Rectal smooth muscle tissue (tissue), 1 donor: ENCODE data around the gene COLQ.

Source experiments
- H3K27ac ChIP-seq: one replicate; pipeline ENCODE4 v1.7.0; 2013; ENCODE audit warnings: low read depth, low read length, inconsistent platforms
- H3K27me3 ChIP-seq: one replicate; pipeline ENCODE4 v1.7.0; 2013; ENCODE audit warnings: low read length; ENCODE audit not compliant: control insufficient read depth, insufficient read depth
- H3K36me3 ChIP-seq: one replicate; pipeline ENCODE4 v1.7.0; 2013; ENCODE audit warnings: low read length; ENCODE audit not compliant: control insufficient read depth, insufficient read depth
- H3K4me1 ChIP-seq: one replicate; pipeline ENCODE4 v1.7.0; 2013; ENCODE audit warnings: low read length; ENCODE audit not compliant: control insufficient read depth, insufficient read depth
- H3K4me3 ChIP-seq: one replicate; pipeline ENCODE4 v1.7.0; 2013; ENCODE audit warnings: low read length
- H3K9ac ChIP-seq: one replicate; pipeline ENCODE4 v1.7.0; 2013; ENCODE audit warnings: low read length

COLQ gene

DNA sequence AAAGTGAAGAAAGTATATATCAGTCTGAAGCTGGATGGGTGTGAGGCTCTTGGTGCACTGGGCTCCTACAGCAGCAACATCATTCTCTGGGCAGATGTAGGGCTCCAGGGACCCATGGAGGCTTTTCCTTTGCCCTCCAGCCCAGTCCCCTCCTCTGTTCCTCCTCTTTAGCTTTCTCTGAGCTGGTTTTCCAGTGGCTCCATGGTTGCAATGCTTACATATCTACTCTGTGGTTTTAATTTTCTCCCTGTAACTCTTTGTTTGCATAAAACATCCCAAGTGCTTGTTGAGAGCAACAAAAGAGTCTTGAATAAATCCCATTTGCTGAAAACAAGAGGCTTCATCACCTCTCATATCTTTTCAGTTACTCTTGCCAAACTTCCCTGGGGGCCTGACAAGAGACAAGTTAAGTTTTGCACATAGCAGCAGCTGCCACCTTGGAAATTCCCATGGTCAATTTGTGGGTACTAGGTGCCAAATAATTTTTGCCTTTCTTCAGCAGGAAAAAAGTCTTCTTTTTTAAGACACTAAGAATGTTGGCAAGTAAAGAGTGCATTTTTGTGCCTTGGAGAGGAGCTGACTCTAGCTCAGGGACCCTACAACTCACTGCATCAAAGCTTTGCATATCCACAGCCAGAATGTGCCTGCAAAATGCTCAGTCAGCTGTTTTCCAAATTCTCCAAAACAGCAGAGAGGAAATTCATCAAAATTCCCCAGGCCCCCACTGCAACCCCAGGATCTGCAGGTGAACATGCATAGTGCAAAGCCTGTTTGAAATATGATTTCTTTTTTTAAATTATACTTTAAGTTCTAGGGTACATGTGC, 41.9 kb downstream of the COLQ start:
- H3K9ac ChIP-seq: no peak overlapping the region
- H3K27ac ChIP-seq: no peak overlapping the region
- no peak overlapping the region for H3K4me3 ChIP-seq
- H3K4me1 ChIP-seq: no peaks in the 10 kb centered on the region
- no peaks in the 10 kb centered on the region for H3K36me3 ChIP-seq
- no peaks in the 10 kb centered on the region for H3K27me3 ChIP-seq

DNA sequence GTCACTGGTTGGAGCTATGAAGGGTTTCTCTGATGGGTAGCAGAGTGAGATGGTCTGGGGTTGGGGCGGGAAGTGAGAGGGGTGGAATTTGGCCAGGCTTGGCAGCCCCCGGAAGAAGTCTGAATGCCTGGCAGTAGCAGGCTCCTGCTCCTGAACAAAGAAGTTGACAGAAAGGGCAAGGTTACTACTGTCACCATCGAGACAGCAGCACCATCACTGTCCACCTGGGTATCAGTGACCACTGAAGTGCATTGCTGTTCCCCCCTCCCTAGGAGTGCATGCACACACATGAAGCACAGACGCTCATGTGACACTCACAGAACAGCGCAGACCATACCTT, 42.9 kb downstream of the COLQ start:
- H3K27ac ChIP-seq: no peak overlapping the region
- H3K27me3 ChIP-seq: no peaks in the 10 kb centered on the region

DNA sequence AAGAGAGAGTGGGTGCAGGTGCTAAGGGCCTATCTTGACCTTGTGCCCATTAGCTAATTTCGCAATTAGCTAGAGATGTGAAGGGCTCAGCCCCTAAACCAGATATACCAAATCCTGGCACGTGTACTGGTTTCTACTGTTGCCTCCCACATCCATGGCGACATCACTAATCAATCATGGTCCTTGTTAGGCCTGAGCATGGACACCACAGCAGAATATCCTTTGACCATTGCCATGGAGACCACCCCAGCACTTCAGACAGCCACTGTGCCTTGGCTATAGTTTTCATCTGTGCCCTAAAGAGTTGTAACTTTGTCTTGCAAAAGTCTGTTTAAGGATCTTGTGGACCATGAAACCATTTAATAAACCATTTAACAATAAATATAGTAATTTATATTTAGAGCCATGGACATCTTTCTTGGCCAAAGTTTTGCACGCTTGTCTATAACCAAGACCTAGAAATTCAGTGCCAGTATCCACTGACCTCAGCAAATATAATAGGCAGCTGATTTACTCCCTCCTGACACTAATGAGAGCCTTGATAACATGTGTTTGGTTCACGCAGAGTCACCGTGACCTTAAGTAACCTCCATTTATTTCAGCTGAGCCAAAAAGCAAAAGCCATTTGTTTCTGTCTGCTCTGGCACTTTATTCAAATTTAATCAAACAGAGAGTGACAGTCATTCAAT, 43.4 kb downstream of the COLQ start:
- Histone ChIP-seq H3K27ac (no peak overlapping the region), H3K36me3 (no peaks in the 10 kb centered on the region), H3K27me3 (no peaks in the 10 kb centered on the region)

More for the DNA sequence above, 42.9 kb downstream of the COLQ start:
- no peak overlapping the region for H3K9ac ChIP-seq
- H3K36me3 ChIP-seq: no peaks in the 10 kb centered on the region
- H3K4me3 ChIP-seq: no peak overlapping the region
- H3K4me1 ChIP-seq: no peaks in the 10 kb centered on the region

DNA sequence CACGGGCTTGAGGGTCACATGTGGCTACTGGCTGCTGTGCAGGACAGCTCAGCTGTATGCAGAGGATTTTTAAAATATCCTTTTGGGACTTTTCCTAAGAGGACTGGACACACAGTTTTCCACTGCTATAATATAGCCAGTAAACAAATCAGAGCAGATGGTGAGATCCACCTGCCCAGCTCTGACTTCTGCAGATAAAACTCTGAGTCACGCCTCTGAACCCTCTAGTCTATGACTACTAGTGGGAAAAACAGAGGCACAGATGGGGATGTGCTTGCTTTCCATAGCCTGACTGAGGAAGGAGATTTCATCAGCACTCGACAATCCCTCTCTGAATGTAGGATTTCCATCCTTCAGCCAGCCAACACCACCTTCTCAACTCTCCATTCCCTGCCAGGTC, 45.1 kb downstream of the COLQ start:
- Histone ChIP-seq H3K9ac (no peak overlapping the region), H3K27ac (no peak overlapping the region), H3K27me3 (no peaks in the 10 kb centered on the region), H3K4me3 (no peak overlapping the region), H3K4me1 (no peaks in the 10 kb centered on the region), H3K36me3 (no peaks in the 10 kb centered on the region)

More for the DNA sequence above, 43.4 kb downstream of the COLQ start:
- Histone ChIP-seq H3K4me3 (no peak overlapping the region), H3K4me1 (no peaks in the 10 kb centered on the region), H3K9ac (no peak overlapping the region)

DNA sequence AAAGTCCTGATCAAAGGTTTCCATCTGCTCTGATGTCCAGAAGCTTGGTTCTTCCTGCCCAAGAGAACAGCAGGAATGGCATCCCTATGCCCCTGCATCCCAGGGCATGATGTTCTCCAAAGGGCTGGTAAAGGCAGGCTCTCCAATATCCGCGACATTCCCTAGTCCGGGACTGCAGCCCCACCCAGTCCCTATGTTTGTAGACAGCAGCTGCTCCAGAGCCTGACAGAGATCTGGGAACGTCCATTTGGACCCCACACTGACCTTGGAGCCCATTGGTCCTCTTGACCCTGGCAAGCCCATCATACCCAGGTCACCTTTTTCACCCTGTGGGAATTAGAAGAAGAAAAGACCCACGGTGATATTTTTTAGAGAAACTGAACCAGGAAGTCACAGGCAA, 46.3 kb downstream of the COLQ start:
- no peak overlapping the region for H3K4me3 ChIP-seq
- H3K4me1 ChIP-seq: no peaks in the 10 kb centered on the region
- H3K27me3 ChIP-seq: no peaks in the 10 kb centered on the region
- no peak overlapping the region for H3K27ac ChIP-seq
- no peaks in the 10 kb centered on the region for H3K36me3 ChIP-seq
- no peak overlapping the region for H3K9ac ChIP-seq

DNA sequence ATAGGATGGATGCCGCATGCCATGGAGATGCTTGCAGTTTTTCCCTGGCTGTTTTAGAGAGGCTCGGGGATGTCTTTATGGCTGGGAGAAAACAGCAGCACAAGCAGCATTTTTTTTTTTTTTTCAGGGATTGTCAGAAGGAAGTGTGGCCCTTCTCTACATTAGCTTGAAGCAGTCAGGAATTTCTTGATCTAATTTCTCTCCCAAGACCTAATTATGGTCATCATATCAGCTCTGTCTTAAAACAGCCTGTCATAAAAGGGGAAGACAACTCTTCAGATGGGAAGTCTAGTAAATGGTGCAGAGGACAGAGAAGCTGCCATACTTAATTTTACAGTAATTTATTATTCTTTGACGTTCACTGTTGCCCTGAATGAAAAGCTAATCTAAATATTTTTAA, 49.6 kb downstream of the COLQ start:
- Histone ChIP-seq H3K36me3 (no peaks in the 10 kb centered on the region), H3K9ac (no peak overlapping the region), H3K4me1 (no peaks in the 10 kb centered on the region), H3K27ac (no peak overlapping the region), H3K27me3 (no peaks in the 10 kb centered on the region), H3K4me3 (no peak overlapping the region)

DNA sequence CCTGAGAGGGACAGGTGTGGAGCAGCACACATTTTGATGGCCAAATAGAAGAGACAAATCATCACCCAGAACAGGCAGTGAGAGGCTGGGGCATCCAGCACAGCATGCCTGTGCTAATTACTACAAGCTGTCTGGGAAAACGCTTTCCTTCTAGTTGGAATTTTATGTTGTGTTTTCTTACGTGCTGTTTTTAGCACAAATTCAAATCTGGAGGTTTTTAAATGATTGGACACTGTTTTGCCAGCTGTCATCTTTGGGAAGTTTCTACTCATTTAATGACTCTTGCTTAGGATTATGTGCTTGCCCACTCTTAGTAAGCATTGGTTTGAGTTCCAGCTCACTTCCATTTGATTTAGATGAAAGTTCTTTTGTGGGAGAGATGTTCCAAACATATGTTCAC, 50.7 kb downstream of the COLQ start:
- no peak overlapping the region for H3K9ac ChIP-seq
- H3K36me3 ChIP-seq: no peaks in the 10 kb centered on the region
- no peak overlapping the region for H3K4me3 ChIP-seq
- no peaks in the 10 kb centered on the region for H3K27me3 ChIP-seq
- no peaks in the 10 kb centered on the region for H3K4me1 ChIP-seq
- no peak overlapping the region for H3K27ac ChIP-seq

DNA sequence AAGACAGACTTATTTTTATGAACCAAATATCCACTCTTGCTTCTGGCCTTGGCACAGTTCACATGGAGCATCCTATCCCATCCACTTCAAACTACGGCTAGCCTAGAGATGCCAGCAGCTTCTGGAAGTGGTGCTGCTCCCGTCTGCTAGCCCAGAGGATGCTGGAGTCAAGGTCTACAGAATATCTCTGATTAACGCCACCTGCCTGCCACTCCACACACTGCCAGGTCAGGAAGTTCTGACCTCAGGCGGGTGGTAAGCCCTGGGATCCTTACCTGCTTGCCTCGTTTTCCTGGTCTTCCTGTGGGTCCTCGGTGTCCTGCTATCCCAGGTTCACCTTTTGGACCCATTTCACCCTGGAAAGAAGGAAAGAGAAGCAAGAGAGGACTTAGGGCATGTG, 51.2 kb downstream of the COLQ start:
- Histone ChIP-seq H3K27me3 (no peaks in the 10 kb centered on the region), H3K9ac (no peak overlapping the region), H3K27ac (no peak overlapping the region), H3K4me3 (no peak overlapping the region), H3K4me1 (no peaks in the 10 kb centered on the region), H3K36me3 (no peaks in the 10 kb centered on the region)

DNA sequence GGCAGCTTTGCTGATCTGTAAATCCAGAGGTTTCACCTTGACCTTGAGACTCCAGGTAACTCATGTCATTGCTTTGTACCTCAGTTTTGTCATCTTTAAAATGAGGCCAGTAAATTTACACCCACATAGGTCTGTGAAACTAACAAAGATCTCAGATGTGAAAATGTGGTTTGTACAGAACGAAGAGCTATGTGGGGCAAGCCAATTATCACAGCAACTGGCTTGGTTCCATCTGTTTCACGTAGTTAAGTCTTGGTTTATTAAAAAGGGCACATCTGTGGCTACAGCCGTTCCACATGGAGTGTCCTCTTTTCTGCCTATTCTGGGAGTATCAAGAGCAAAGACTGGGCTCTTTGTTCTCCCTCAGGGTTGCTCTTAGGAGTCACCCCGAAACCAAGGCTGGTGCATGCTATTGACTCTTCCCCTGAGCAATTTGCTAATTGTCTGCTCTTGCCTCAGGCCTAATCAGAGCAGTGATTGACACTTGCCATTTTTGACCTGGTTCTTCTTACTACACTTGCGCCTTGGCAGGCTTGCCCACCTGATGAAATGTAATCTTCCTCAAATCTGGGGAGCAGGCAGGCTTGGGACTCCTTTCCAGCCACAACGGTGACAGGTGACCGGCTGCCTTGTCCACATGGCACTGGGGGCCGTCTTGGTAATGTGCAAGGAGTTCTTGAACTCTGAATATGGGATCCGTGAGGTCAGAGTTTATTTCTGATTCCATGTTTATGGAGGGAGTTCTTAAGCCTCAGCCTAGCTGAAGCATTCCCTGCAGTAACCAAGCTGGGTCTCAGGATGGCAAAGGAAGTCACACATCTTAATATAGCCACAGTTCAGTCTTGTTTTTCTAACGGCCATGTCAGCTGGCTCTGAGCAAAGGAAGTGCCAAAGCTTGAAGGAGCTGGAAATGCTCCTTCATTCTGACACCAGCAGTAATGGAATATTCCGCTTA, 54.0 kb downstream of the COLQ start:
- Histone ChIP-seq H3K27ac (no peak overlapping the region), H3K4me1 (no peaks in the 10 kb centered on the region)

DNA sequence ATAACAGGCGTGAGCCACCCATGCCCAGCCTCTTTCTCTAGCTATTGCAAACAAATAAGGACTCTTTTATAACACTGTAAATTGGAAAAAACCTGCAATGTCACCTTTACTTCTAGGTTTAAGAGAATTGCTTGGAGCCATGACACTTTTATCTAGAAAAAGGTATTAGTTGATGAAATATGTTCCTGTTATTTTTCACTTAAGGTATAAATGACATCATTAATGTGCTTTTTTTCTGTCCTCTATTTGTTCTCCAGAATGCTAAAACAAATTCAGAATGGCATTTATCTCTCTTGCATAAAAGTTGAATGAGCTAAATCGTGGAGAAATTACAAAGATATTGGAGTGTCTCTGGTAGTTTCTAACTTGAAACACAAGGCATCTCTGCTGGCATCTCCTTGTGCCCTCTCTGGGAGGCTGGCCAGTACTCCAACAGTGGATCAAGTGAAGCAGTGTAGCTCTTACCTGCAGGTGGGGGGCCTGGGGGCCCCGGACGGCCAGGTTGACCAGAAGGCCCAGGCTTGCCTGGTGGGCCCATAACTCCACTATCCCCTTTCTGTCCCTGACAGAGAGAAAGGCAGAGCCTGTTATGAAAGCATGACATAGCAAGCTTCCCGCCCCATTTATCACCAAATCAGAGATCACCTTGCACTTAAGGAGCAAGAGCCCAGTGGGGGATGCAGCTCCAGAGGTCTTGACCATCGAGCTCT, 55.5 kb downstream of the COLQ start:
- Histone ChIP-seq H3K4me3 (no peak overlapping the region), H3K27me3 (no peaks in the 10 kb centered on the region), H3K27ac (no peak overlapping the region), H3K4me1 (no peaks in the 10 kb centered on the region), H3K9ac (no peak overlapping the region), H3K36me3 (no peaks in the 10 kb centered on the region)

More for the DNA sequence above, 54.0 kb downstream of the COLQ start:
- Histone ChIP-seq H3K9ac (no peak overlapping the region), H3K27me3 (no peaks in the 10 kb centered on the region), H3K4me3 (no peak overlapping the region), H3K36me3 (no peaks in the 10 kb centered on the region)

DNA sequence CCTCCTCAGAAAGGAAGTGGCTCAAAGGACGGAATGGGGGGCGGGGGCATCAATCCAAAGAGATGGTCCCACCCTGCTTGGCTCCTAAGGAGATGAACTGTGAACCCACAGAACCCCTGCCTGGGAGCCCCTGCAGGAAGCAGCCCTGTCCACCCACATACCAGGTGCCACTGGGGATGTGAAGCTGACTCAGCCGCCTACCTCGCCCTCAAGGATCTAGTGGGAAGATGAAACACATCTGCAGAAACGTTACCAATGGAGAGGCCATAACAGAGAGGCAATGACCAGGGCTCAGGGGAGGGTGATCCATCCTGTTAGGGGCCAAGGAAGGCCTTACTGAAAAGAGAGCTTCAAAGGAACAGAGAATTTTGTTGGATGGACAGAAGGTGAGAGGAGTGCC, 59.1 kb downstream of the COLQ start:
- H3K27ac ChIP-seq: no peak overlapping the region
- H3K27me3 ChIP-seq: no peaks in the 10 kb centered on the region
- no peak overlapping the region for H3K4me3 ChIP-seq
- H3K36me3 ChIP-seq: no peaks in the 10 kb centered on the region
- no peaks in the 10 kb centered on the region for H3K4me1 ChIP-seq
- no peak overlapping the region for H3K9ac ChIP-seq
